ENCODE results near the gene MYH15. TPM values are rescaled to one million over a fixed set of nuclear protein-coding genes. Genes with fewer than 3 reads are reported as not detected.

MYH15 gene
- total and polyA plus RNA-seq, 2 of the 4 experiments (the other 2 are of a cell fraction), result 0.10 to 0.36 TPM

GRCh38 chr3:108331792-108332191 is 178.6 kb downstream of the MYH15 start:
- Histone ChIP-seq H3K18ac (ENCODE audit: low read depth, low read length) (no peak overlapping the region), H2AFZ (replicated peaks; ENCODE audit: low read length, poor library complexity) (no peak overlapping the region), H3K23ac (ENCODE audit: low read depth, low read length) (no peak overlapping the region), H3K4me2 (ENCODE audit: low read depth, low read length) (no peak overlapping the region), H3K4ac (ENCODE audit: low read depth, low read length) (no peak overlapping the region), H4K91ac (ENCODE audit: insufficient read depth, low read depth, low read length) (no peak overlapping the region), H3K9ac (ENCODE audit: low read depth, low read length) (no peak overlapping the region), H2BK120ac (ENCODE audit: low read depth, low read length) (no peak overlapping the region), H3K56ac (ENCODE audit: extremely low read depth, insufficient read depth, low read length) (no peak overlapping the region), H3K36me3 (ENCODE audit: control insufficient read depth, insufficient read depth, low read length) (no peaks in the 10 kb centered on the region), H3K79me1 (ENCODE audit: low read depth in 1 of 2, low read length in 2 of 2) (no peaks in the 10 kb centered on the region), H3K14ac (replicated peaks; ENCODE audit: low read depth, low read length) (no peak overlapping the region), H4K8ac (ENCODE audit: low read depth in 2 of 2, low read length in 2 of 2) (no peak overlapping the region), H4K20me1 (ENCODE audit: insufficient read depth, low read length) (no peaks in the 10 kb centered on the region), H2BK20ac (ENCODE audit: low read depth, low read length) (no peak overlapping the region), H4K5ac (ENCODE audit: low read depth, low read length) (no peak overlapping the region), H2AK5ac (ENCODE audit: low read depth, low read length) (no peak overlapping the region), H3K27ac (ENCODE audit: insufficient read depth, low read length) (no peak overlapping the region), H2BK5ac (ENCODE audit: low read depth, low read length, poor library complexity, severe bottlenecking) (no peak overlapping the region), H3K9me1 (ENCODE audit: insufficient read depth, low read length) (no peaks in the 10 kb centered on the region), H3K27me3 (ENCODE audit: control insufficient read depth, insufficient read depth, low read length) (no peaks in the 10 kb centered on the region; the same call in 1 of the 2 replicates), H2AK9ac (replicated peaks; ENCODE audit: low read depth, low read length, poor library complexity) (no peak overlapping the region), H3K4me3 (ENCODE audit: insufficient read depth, low read depth, low read length) (no peak overlapping the region), H3K4me1 (ENCODE audit: control insufficient read depth, insufficient read depth, low read length) (no peaks in the 10 kb centered on the region), H2BK15ac (ENCODE audit: low read depth, low read length) (no peak overlapping the region), H3K9me3 (ENCODE audit: control insufficient read depth, insufficient read depth, low read length) (no peaks in the 10 kb centered on the region)
- TF ChIP-seq MXI1 (IDR thresholded peaks at IDR 0.05; ENCODE audit: borderline replicate concordance, low read depth, low read length) (no peak), MAZ (IDR thresholded peaks at IDR 0.05; ENCODE audit: borderline replicate concordance, low read depth, low read length) (no peak), CTCF (conservative IDR thresholded peaks at IDR 0.05; ENCODE audit: low read depth, low read length) (no peak), RCOR1 (IDR thresholded peaks at IDR 0.05; ENCODE audit: insufficient replicate concordance, low read length) (no peak), FOS (IDR thresholded peaks at IDR 0.05; ENCODE audit: low read depth, low read length) (no peak), CHD1 (IDR thresholded peaks at IDR 0.05; ENCODE audit: low read depth, low read length) (no peak), NFE2L2 (IDR thresholded peaks at IDR 0.05; ENCODE audit: low read depth, low read length) (no peak), BHLHE40 (IDR thresholded peaks at IDR 0.05; ENCODE audit: low read depth, low read length) (no peak)
- DNase-seq (no peak), ATAC-seq (ENCODE audit: low read depth) (no peak)
- CTCF ChIA-PET, result no interaction called here
- POLR2A ChIA-PET (ENCODE audit: unreplicated experiment), result no interaction called here
- dilution Hi-C loops (cut with HindIII; ENCODE audit: low sequenced_read_pairs, unreplicated experiment) (no loop called here), intact Hi-C loops (cut with micrococcal nuclease) (no loop called here), in situ Hi-C loops (cut with MboI; ENCODE audit: low sequenced_read_pairs) (no loop called here)
- BruUV-seq (replicated peaks), result no TSS peak
- WGBS, 2 experiments (ENCODE audit: extremely low coverage in 2 of 2, insufficient read length in 1 of 2), result 100% methylated on average over 1 of the region's 3 CpGs; no CpG with 5 or more reads in 1 of the 2 experiments

Other genes with a start within 250 kb of the MYH15 start
- gene HHLA2, start 214.0 kb downstream of the MYH15 start, total RNA-seq (2012; rRNA removed), result not detected in 2 replicates
- not detected in 2 replicates for gene HHLA2, start 214.0 kb downstream of the MYH15 start, polyA plus RNA-seq (2012; rRNA removed)
- gene CIP2A, start 78.8 kb upstream of the MYH15 start, total RNA-seq (2012; rRNA removed), result 27.8 and 31.7 TPM in 2 replicates
- gene CIP2A, start 78.8 kb upstream of the MYH15 start, polyA plus RNA-seq (2012; rRNA removed), result 8.5 and 11.9 TPM in 2 replicates
- gene DZIP3, start 79.1 kb upstream of the MYH15 start, total RNA-seq (2012; rRNA removed), result 9.9 and 11.7 TPM in 2 replicates
- 5.9 and 7.0 TPM in 2 replicates for gene DZIP3, start 79.1 kb upstream of the MYH15 start, polyA plus RNA-seq (2012; rRNA removed)
- not detected in 2 replicates for gene RETNLB, start 246.8 kb upstream of the MYH15 start, total RNA-seq (2012; rRNA removed)
- not detected in 2 replicates for gene RETNLB, start 246.8 kb upstream of the MYH15 start, polyA plus RNA-seq (2012; rRNA removed)

All from IMR-90 (cell line).